ENCODE data around the gene PLA2G4A. TPM values are rescaled to one million over a fixed set of nuclear protein-coding genes. Genes with fewer than 3 reads are reported as not detected.

Gene PLA2G4A
- total RNA-seq, 1 experiment from 2014 or later = 0.39 TPM

- no peak overlapping the region for H3K27ac Mint-ChIP-seq
- no peaks in the 10 kb centered on the region for H3K79me2 ChIP-seq (ENCODE audit: insufficient read depth, low read length)
- H3K23me2 ChIP-seq (ENCODE audit: insufficient read length, low read depth, low read length, poor library complexity, severe bottlenecking) = no peaks in the 10 kb centered on the region
- no peak overlapping the region for H3T11ph ChIP-seq (ENCODE audit: low read length)
- H3K27ac ChIP-seq (ENCODE audit: insufficient read length, low read depth, low read length) = no peak overlapping the region
- no peak overlapping the region for H2BK5ac ChIP-seq (ENCODE audit: insufficient read length, low read length)
- H2AK5ac ChIP-seq (ENCODE audit: insufficient read length, low read length) = no peak overlapping the region
- no peak overlapping the region for H3K4me3 Mint-ChIP-seq
- H4K20me1 ChIP-seq (ENCODE audit: control insufficient read depth, insufficient read depth, insufficient read length) = no peaks in the 10 kb centered on the region
- H3K27me3 ChIP-seq (ENCODE audit: insufficient read depth, low read length) = no peaks in the 10 kb centered on the region
- H2BK12ac ChIP-seq (ENCODE audit: insufficient read length, low read depth, low read length) = no peak overlapping the region
- no peaks in the 10 kb centered on the region for H3K4me1 ChIP-seq (ENCODE audit: insufficient read depth, low read length)
- no peak overlapping the region for H2BK120ac ChIP-seq (ENCODE audit: low read depth, low read length, poor library complexity, severe bottlenecking)
- H3K56ac ChIP-seq (ENCODE audit: insufficient read length, low read depth, low read length) = no peak overlapping the region
- no peak overlapping the region for H4K5ac ChIP-seq (ENCODE audit: insufficient read length, low read depth, low read length)
- H3K4me2 ChIP-seq (ENCODE audit: insufficient read depth, insufficient read length, low read length) = no peak overlapping the region
- no peak overlapping the region for H3K4ac ChIP-seq (ENCODE audit: low read depth, low read length)
- no peak overlapping the region for H4K8ac ChIP-seq (replicated peaks; ENCODE audit: insufficient read length, low read depth, low read length)
- H3K14ac ChIP-seq (ENCODE audit: insufficient read depth, low read length) = no peak overlapping the region
- TF ChIP-seq, protein P1, sequence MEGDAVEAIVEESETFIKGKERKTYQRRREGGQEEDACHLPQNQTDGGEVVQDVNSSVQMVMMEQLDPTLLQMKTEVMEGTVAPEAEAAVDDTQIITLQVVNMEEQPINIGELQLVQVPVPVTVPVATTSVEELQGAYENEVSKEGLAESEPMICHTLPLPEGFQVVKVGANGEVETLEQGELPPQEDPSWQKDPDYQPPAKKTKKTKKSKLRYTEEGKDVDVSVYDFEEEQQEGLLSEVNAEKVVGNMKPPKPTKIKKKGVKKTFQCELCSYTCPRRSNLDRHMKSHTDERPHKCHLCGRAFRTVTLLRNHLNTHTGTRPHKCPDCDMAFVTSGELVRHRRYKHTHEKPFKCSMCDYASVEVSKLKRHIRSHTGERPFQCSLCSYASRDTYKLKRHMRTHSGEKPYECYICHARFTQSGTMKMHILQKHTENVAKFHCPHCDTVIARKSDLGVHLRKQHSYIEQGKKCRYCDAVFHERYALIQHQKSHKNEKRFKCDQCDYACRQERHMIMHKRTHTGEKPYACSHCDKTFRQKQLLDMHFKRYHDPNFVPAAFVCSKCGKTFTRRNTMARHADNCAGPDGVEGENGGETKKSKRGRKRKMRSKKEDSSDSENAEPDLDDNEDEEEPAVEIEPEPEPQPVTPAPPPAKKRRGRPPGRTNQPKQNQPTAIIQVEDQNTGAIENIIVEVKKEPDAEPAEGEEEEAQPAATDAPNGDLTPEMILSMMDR (conservative IDR thresholded peaks at IDR 0.05) = no peak
- no peak overlapping the region for H2AFZ ChIP-seq (ENCODE audit: low read length)
- no peak overlapping the region for H2BK15ac ChIP-seq (ENCODE audit: low read depth, low read length)
- no peaks in the 10 kb centered on the region for H3K27me3 Mint-ChIP-seq (ENCODE audit: low read depth)
- H3K9me3 ChIP-seq (ENCODE audit: control insufficient read depth, low read depth, low read length) = no peaks in the 10 kb centered on the region
- no peak overlapping the region for H4K91ac ChIP-seq (ENCODE audit: insufficient read length, low read depth, low read length)
- no peaks in the 10 kb centered on the region for H3K9me3 Mint-ChIP-seq
- no peak overlapping the region for H3K23ac ChIP-seq (ENCODE audit: insufficient read length, low read depth, low read length)
- no peak for DNase-seq
- no CpG with 5 or more reads among the region's 2 CpGs for WGBS (ENCODE audit: extremely low coverage, insufficient read length, low lambda C conversion rate)
- no peak overlapping the region for H2BK20ac ChIP-seq (ENCODE audit: low read depth, low read length, poor library complexity, severe bottlenecking)
- no peak overlapping the region for H3K18ac ChIP-seq (ENCODE audit: insufficient read length, low read depth, low read length)
- no peaks in the 10 kb centered on the region for H3K79me1 ChIP-seq (ENCODE audit: insufficient read depth, low read depth, low read length, poor library complexity, severe bottlenecking)
- no peaks in the 10 kb centered on the region for H3K4me1 Mint-ChIP-seq
- no peaks in the 10 kb centered on the region for H3K36me3 Mint-ChIP-seq (ENCODE audit: insufficient read depth in 1 of 3, low read depth in 3 of 3)
- no peak overlapping the region for H3K9ac ChIP-seq (ENCODE audit: extremely low read depth, insufficient read length, low read length)
These were observed 139.1 kb downstream of the PLA2G4A start for GRCh38 chr1:186967656-186968394.
